HCT116 (cell line): Measurements from ENCODE around the gene COQ10A. TPM values are rescaled to one million over a fixed set of nuclear protein-coding genes. Genes with fewer than 3 reads are reported as not detected.

Experiments
- ATAC-seq: fragments of 200-7000 bp; cut with Tn5 transposase; 2 replicates; pipeline ENCODE4 v1.9.1; 2020; ENCODE audit warnings: mild to moderate bottlenecking, moderate library complexity
- BruUV-seq: library from RNA; stranded (reverse); fragments of 400-500 nt; replicated peaks from 2 replicates; lab custom pipeline; 2021; lab: Mats Ljungman, UMichigan
- CTCF ChIA-PET: fragments of 300-600 bp; sonication (Branson Sonifier 250); formaldehyde crosslinking; loops from one replicate; lab custom pipeline; 2021; ENCODE audit warnings: antibody characterized with exemption; lab: Charles Lee
- POLR2A ChIA-PET: fragments of 300-600, 350-600 bp; sonication (Branson Sonifier 250); formaldehyde crosslinking; loops from one replicate; lab custom pipeline; 2021; ENCODE audit warnings: antibody characterized with exemption; lab: Charles Lee
- RAD21 ChIA-PET, 2 experiments: fragments of 300-600 bp; sonication (Branson Sonifier 250); formaldehyde crosslinking; loops; one replicate each; lab custom pipeline; 2023; ENCODE audit warnings: low total read pairs in 2 of 2; ENCODE audit not compliant: uncharacterized antibody in 2 of 2, unreplicated experiment in 2 of 2, low non-redundant PET in 1 of 2; lab: Charles Lee
- DNase-seq: peaks from one replicate; pipeline ENCODE4 v3.0.0-alpha.2; 2010; ENCODE audit warnings: low read depth, low spot score
- H2AFZ ChIP-seq: fragments of 200-600 bp; shearing (Covaris generic), sonication (generic); 2 replicates; pipeline ENCODE4 v1.6.1; 2017; ENCODE audit warnings: low read depth, mixed run types, mixed read lengths, antibody characterized with exemption, low read length; ENCODE audit not compliant: poor library complexity, severe bottlenecking
- H3K27ac ChIP-seq: 2 replicates; pipeline ENCODE4 v1.5.1; 2012; ENCODE audit warnings: low read depth, low read length
- H3K27me3 ChIP-seq: fragments of 200-600 bp; sonication (generic); 2 replicates; pipeline ENCODE4 v1.6.1; 2016; ENCODE audit warnings: mixed run types, low read length, mixed read lengths; ENCODE audit not compliant: insufficient read depth
- H3K36me3 ChIP-seq, 2 experiments: fragments of 200-500 bp in 1 of 2; fragments of 200-600 bp in 1 of 2; sonication (Bioruptor generic) in 1 of 2; sonication (generic) in 1 of 2; 2 replicates each; pipeline versions ENCODE4 v1.5.1 to v1.6.1; 2014 to 2016; ENCODE audit warnings: low read length in 2 of 2, inconsistent platforms in 1 of 2, mixed read lengths in 1 of 2, mixed run types in 1 of 2; ENCODE audit not compliant: insufficient read depth in 2 of 2, control insufficient read depth in 1 of 2
- H3K4me1 ChIP-seq, 2 experiments: fragments of 200-600 bp in 1 of 2; sonication (generic) in 1 of 2; 2 replicates each; pipeline versions ENCODE4 v1.5.1 to v1.6.1; 2012 to 2017; ENCODE audit warnings: low read length in 2 of 2, inconsistent platforms in 1 of 2, mild to moderate bottlenecking in 1 of 2, mixed read lengths in 1 of 2, mixed run types in 1 of 2, moderate library complexity in 1 of 2; ENCODE audit not compliant: insufficient read depth in 2 of 2, control insufficient read depth in 1 of 2
- H3K4me2 ChIP-seq: fragments of 200-600 bp; sonication (generic); 2 replicates; pipeline ENCODE4 v1.6.1; 2017; ENCODE audit warnings: mixed run types, low read length, mixed read lengths
- H3K4me3 ChIP-seq, 2 experiments: fragments of 200-600 bp in 1 of 2; sonication (generic) in 1 of 2; replicated peaks in 1 of 2; 2 replicates each; pipeline ENCODE4 v1.5.1; 2011 to 2016; ENCODE audit warnings: low read length in 2 of 2, control low read depth in 1 of 2, low read depth in 1 of 2, mild to moderate bottlenecking in 1 of 2, mixed read lengths in 1 of 2, mixed run types in 1 of 2
- H3K79me2 ChIP-seq: fragments of 200-600 bp; sonication (generic); 2 replicates; pipeline ENCODE4 v1.6.1; 2017; ENCODE audit warnings: mild to moderate bottlenecking, mixed run types, low read length, moderate library complexity, mixed read lengths; ENCODE audit not compliant: insufficient read depth
- H3K9ac ChIP-seq: fragments of 200-600 bp; sonication (generic); 2 replicates; pipeline ENCODE4 v1.6.1; 2016; ENCODE audit warnings: low read length, mixed read lengths
- H3K9me2 ChIP-seq: fragments of 200-600 bp; sonication (generic), shearing (Covaris generic); 2 replicates; pipeline ENCODE4 v1.6.1; 2017; ENCODE audit warnings: mixed run types, mild to moderate bottlenecking, moderate library complexity; ENCODE audit not compliant: insufficient read depth
- H3K9me3 ChIP-seq, 2 experiments: fragments of 200-500 bp in 1 of 2; fragments of 200-600 bp in 1 of 2; sonication (Bioruptor generic) in 1 of 2; sonication (generic) in 1 of 2; 2 replicates each; pipeline ENCODE4 v1.6.1; 2014 to 2017; ENCODE audit warnings: low read length in 2 of 2, mixed read lengths in 2 of 2, inconsistent platforms in 1 of 2, low read depth in 1 of 2, mild to moderate bottlenecking in 1 of 2, mixed run types in 1 of 2, moderate library complexity in 1 of 2; ENCODE audit not compliant: control insufficient read depth in 1 of 2, insufficient read depth in 1 of 2
- H4K20me1 ChIP-seq: fragments of 200-600 bp; sonication (generic), shearing (Covaris generic); 2 replicates; pipeline ENCODE4 v1.6.1; 2017; ENCODE audit warnings: mixed run types, mild to moderate bottlenecking, moderate library complexity; ENCODE audit not compliant: insufficient read depth
- ATF3 ChIP-seq: IDR thresholded peaks from 2 replicates; pipeline ENCODE4 v1.6.1; 2012
- CBX3 ChIP-seq: IDR thresholded peaks from 2 replicates; pipeline ENCODE4 v1.6.1; 2012; ENCODE audit warnings: low read depth
- ELF1 ChIP-seq: IDR thresholded peaks from 2 replicates; pipeline ENCODE4 v1.6.1; 2012; ENCODE audit warnings: low read depth, borderline replicate concordance
- EZH2 ChIP-seq: fragments of 200-600 bp; sonication (generic); IDR thresholded peaks from 2 replicates; pipeline ENCODE4 v1.6.1; 2017; ENCODE audit warnings: antibody characterized with exemption, mixed run types
- POLR2AphosphoS5 ChIP-seq: IDR thresholded peaks from 2 replicates; pipeline ENCODE4 v1.6.1; 2011; ENCODE audit warnings: mild to moderate bottlenecking, low read depth, low read length, moderate library complexity
- SRF ChIP-seq: IDR thresholded peaks from 2 replicates; pipeline ENCODE4 v1.6.1; 2012; ENCODE audit warnings: low read depth
- YY1 ChIP-seq: IDR thresholded peaks from 2 replicates; pipeline ENCODE4 v1.6.1; 2011; ENCODE audit warnings: low read length, low read depth, moderate library complexity, mild to moderate bottlenecking; ENCODE audit not compliant: insufficient replicate concordance; ENCODE audit errors: extremely low read depth
- intact Hi-C: fragments of 100-400 bp; cut with micrococcal nuclease; formaldehyde crosslinking; loops from 2 replicates; pipeline ENCODE4 v1.10.0; 2022
- total RNA-seq: library from RNA; stranded (reverse); gene quantifications from one replicate; pipeline ENCODE4 v1.2.1, GENCODE V29; 2021; ENCODE audit not compliant: unreplicated experiment
- TF ChIP-seq, protein P1 (sequence below): IDR thresholded peaks from 2 replicates; pipeline ENCODE4 v1.6.1; 2012; ENCODE audit warnings: low read depth

COQ10A gene
- total RNA-seq, 1 experiment from 2014 or later, result 11.7 TPM

DNA sequence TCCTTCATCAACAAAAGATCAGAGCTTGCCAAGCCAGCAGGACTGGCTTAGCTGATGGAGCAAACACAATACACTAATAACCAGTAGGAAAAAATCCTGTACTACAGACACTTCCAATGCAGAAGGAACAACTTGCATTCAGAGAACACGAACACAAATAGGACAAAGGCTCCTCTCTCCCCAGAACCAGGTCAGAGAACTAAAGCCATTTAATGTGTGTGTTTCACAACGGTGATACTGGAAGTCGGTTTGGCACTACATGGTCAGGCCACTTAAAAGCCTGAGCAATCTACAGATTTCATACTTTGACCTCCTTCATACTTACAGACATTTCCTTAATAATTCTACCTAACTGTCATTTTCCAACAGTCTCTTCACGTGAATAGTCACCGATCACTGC lies 27.1 kb downstream of the COQ10A start (continued):
- TF ChIP-seq SRF (no peak), EZH2 (no peak), POLR2AphosphoS5 (no peak), YY1 (no peak)
- TF ChIP-seq, protein P1, sequence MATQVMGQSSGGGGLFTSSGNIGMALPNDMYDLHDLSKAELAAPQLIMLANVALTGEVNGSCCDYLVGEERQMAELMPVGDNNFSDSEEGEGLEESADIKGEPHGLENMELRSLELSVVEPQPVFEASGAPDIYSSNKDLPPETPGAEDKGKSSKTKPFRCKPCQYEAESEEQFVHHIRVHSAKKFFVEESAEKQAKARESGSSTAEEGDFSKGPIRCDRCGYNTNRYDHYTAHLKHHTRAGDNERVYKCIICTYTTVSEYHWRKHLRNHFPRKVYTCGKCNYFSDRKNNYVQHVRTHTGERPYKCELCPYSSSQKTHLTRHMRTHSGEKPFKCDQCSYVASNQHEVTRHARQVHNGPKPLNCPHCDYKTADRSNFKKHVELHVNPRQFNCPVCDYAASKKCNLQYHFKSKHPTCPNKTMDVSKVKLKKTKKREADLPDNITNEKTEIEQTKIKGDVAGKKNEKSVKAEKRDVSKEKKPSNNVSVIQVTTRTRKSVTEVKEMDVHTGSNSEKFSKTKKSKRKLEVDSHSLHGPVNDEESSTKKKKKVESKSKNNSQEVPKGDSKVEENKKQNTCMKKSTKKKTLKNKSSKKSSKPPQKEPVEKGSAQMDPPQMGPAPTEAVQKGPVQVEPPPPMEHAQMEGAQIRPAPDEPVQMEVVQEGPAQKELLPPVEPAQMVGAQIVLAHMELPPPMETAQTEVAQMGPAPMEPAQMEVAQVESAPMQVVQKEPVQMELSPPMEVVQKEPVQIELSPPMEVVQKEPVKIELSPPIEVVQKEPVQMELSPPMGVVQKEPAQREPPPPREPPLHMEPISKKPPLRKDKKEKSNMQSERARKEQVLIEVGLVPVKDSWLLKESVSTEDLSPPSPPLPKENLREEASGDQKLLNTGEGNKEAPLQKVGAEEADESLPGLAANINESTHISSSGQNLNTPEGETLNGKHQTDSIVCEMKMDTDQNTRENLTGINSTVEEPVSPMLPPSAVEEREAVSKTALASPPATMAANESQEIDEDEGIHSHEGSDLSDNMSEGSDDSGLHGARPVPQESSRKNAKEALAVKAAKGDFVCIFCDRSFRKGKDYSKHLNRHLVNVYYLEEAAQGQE, result no peak

DNA sequence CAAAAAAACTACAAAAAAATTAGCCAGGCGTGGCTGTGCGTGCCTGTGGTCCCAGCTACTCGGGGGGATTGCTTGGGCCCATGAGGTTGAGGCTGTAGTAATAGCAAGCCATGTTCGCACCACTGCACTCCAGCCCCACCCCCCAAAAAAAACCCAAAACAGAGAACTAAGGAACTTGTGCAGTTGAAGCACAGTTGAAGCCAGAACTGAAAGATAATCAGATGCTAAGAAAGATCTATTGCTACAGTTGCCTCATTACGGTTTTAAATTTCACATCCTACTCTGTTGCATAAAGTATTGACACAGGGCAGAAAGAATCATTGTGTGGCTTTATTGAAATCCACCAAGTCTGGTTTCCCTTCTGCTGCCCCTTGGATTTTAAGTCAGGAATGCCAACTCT lies 29.6 kb downstream of the COQ10A start:
- no TSS peak for BruUV-seq
- H3K27ac ChIP-seq, result no peak overlapping the region
- intact Hi-C loops, result no loop called here

More for the DNA sequence above, 29.6 kb downstream of the COQ10A start:
- RAD21 ChIA-PET, result no interaction called here
- H3K9ac ChIP-seq, result no peak overlapping the region
- peaks cover 33 to 60% of the 10 kb centered on the region in 2 experiments for H3K4me1 ChIP-seq
- CTCF ChIA-PET, result no interaction called here
- no peak overlapping the region for H3K4me2 ChIP-seq
- H3K9me2 ChIP-seq, result no peaks in the 10 kb centered on the region
- POLR2A ChIA-PET, result no interaction called here
- ATAC-seq (no peak), DNase-seq (no peak)
- no peaks in the 10 kb centered on the region for H4K20me1 ChIP-seq
- no peak overlapping the region for H3K4me3 ChIP-seq
- no peak overlapping the region for H2AFZ ChIP-seq
- no peaks in the 10 kb centered on the region for H3K9me3 ChIP-seq
- H3K79me2 ChIP-seq, result peaks cover 75% of the 10 kb centered on the region
- no peaks in the 10 kb centered on the region for H3K27me3 ChIP-seq
- peaks cover 3 to 16% of the 10 kb centered on the region in 2 experiments; a peak in 2 of 4 replicates for H3K36me3 ChIP-seq
- no peak for TF ChIP-seq ELF1
- TF ChIP-seq ATF3, result no peak
- TF ChIP-seq SRF, result no peak
- no peak for TF ChIP-seq CBX3
